ENCODE data around the gene PPM1B.
A peak's percentile ranks its signal among the peaks of the same experiment; 100 is the strongest.
"Not testable (repeated sequence)": the region's sequence is repeated elsewhere in the genome, so short reads cannot be mapped to it uniquely, and the experiment has no call there.

Gene PPM1B

GRCh38 chr2:44203542-44203941 is 34.9 kb downstream of the PPM1B start:
- no peak for DNase-seq

GRCh38 chr2:44205169-44205568 is 36.5 kb downstream of the PPM1B start:
- DNase-seq = no peak

- DNase-seq = no peak
These were observed 38.4 kb downstream of the PPM1B start for GRCh38 chr2:44207102-44207501.

GRCh38 chr2:44207648-44208047 is 39.0 kb downstream of the PPM1B start:
- DNase-seq = not testable (repeated sequence)

GRCh38 chr2:44210362-44210761 is 41.7 kb downstream of the PPM1B start:
- no peak for DNase-seq

GRCh38 chr2:44211183-44211582 is 42.5 kb downstream of the PPM1B start:
- DNase-seq = no peak

GRCh38 chr2:44212302-44212701 is 43.6 kb downstream of the PPM1B start:
- DNase-seq = no peak

GRCh38 chr2:44215827-44216226 is 47.2 kb downstream of the PPM1B start:
- DNase-seq = no peak

- DNase-seq = peak in 1 of 2 experiments; percentile 9
These were observed 50.1 kb downstream of the PPM1B start for GRCh38 chr2:44218771-44219170.

- no peak for DNase-seq
These were observed 58.1 kb downstream of the PPM1B start for GRCh38 chr2:44226753-44227152.

GRCh38 chr2:44230378-44230777 is 61.7 kb downstream of the PPM1B start:
- DNase-seq = no peak

- DNase-seq = no peak
These were observed 64.9 kb downstream of the PPM1B start for GRCh38 chr2:44233450-44234128.

- DNase-seq = no peak
These were observed 68.5 kb downstream of the PPM1B start for GRCh38 chr2:44237221-44237620.

- DNase-seq = no peak
These were observed 74.2 kb downstream of the PPM1B start for GRCh38 chr2:44242904-44243303.

GRCh38 chr2:44244135-44244871 is 75.6 kb downstream of the PPM1B start:
- DNase-seq = peak; percentile 71 to 82

- no peak for DNase-seq
These were observed 76.6 kb downstream of the PPM1B start for GRCh38 chr2:44245083-44245861.

GRCh38 chr2:44246436-44246835 is 77.8 kb downstream of the PPM1B start:
- DNase-seq = no peak

- DNase-seq = no peak
These were observed 78.2 kb downstream of the PPM1B start for GRCh38 chr2:44246840-44247369.

GRCh38 chr2:44247924-44248323 is 79.2 kb downstream of the PPM1B start:
- no peak for DNase-seq

GRCh38 chr2:44249269-44249668 is 80.6 kb downstream of the PPM1B start:
- DNase-seq = not testable (repeated sequence)

- DNase-seq = no peak
These were observed 81.7 kb downstream of the PPM1B start for GRCh38 chr2:44250376-44250775.

GRCh38 chr2:44254023-44254422 is 85.3 kb downstream of the PPM1B start:
- DNase-seq = no peak

GRCh38 chr2:44255704-44256103 is 87.0 kb downstream of the PPM1B start:
- DNase-seq = not testable (repeated sequence)

All from Kasumi-1 (cell line).